Natural killer cell (primary cell): ENCODE measurements around the gene GORASP2. TPM values are rescaled to one million over a fixed set of nuclear protein-coding genes. Genes with fewer than 3 reads are reported as not detected.

Source experiments
- ATAC-seq, 3 donors: fragments of 150-1000 bp in 2 of 3; fragments of 200-7000 bp in 1 of 3; cut with Tn5 transposase; 1 replicate in 1 of 3; 2 replicates in 2 of 3; pipeline ENCODE4 v1.10.0; 2021; ENCODE audit warnings: mild to moderate bottlenecking in 2 of 3, moderate library complexity in 2 of 3
- DNase-seq, 2 donors: peaks; one replicate each; pipeline versions ENCODE4 v3.0.0 to v3.0.0-alpha.2; 2013 to 2021; ENCODE audit warnings: mixed read lengths in 1 of 2
- H3K27ac ChIP-seq: one replicate; pipeline ENCODE4 v1.5.1; 2013; ENCODE audit warnings: mild to moderate bottlenecking, low read length
- H3K27me3 ChIP-seq: one replicate; pipeline ENCODE4 v1.6.1; 2013; ENCODE audit warnings: low read length; ENCODE audit not compliant: control insufficient read depth, insufficient read depth
- H3K36me3 ChIP-seq: one replicate; pipeline ENCODE4 v1.6.1; 2013; ENCODE audit warnings: low read length; ENCODE audit not compliant: control insufficient read depth, insufficient read depth
- H3K4me1 ChIP-seq: one replicate; pipeline ENCODE4 v1.6.1; 2013; ENCODE audit warnings: low read length; ENCODE audit not compliant: control insufficient read depth, insufficient read depth
- H3K4me3 ChIP-seq: one replicate; pipeline ENCODE4 v1.5.1; 2013; ENCODE audit warnings: low read length
- H3K9me3 ChIP-seq: one replicate; pipeline ENCODE4 v1.6.1; 2013; ENCODE audit warnings: low read length; ENCODE audit not compliant: control insufficient read depth, insufficient read depth
- H3K27ac Mint-ChIP-seq, 2 donors: one replicate each; pipeline ENCODE4 v1.8.0; 2022; ENCODE audit warnings: mild to moderate bottlenecking in 2 of 2, mixed read lengths in 2 of 2, moderate library complexity in 1 of 2
- H3K27me3 Mint-ChIP-seq, 2 donors: one replicate each; pipeline ENCODE4 v1.8.0; 2022; ENCODE audit warnings: low read depth in 2 of 2, mixed read lengths in 2 of 2
- H3K36me3 Mint-ChIP-seq: one replicate; pipeline ENCODE4 v1.8.0; 2022; ENCODE audit warnings: mixed read lengths
- H3K4me1 Mint-ChIP-seq, 2 donors: one replicate each; pipeline ENCODE4 v1.8.0; 2022; ENCODE audit warnings: mixed read lengths in 2 of 2
- H3K4me3 Mint-ChIP-seq: one replicate; pipeline ENCODE4 v1.8.0; 2022; ENCODE audit warnings: mild to moderate bottlenecking, moderate library complexity, mixed read lengths
- H3K9me3 Mint-ChIP-seq, 2 donors: one replicate each; pipeline ENCODE4 v1.8.0; 2022; ENCODE audit warnings: mixed read lengths in 2 of 2
- CTCF ChIP-seq: fragments of 200-600 bp; IDR thresholded peaks from one replicate; pipeline ENCODE4 v1.8.0; 2022; ENCODE audit warnings: antibody characterized with exemption
- WGBS: methylation state at CpG from one replicate; pipeline ENCODE4 v1.1.7; 2013; ENCODE audit warnings: missing lambda C conversion rate; ENCODE audit not compliant: insufficient coverage; 5-methylcytosine and 5-hydroxymethylcytosine counted together
- intact Hi-C: fragments of 100-400 bp; cut with micrococcal nuclease; formaldehyde crosslinking; loops from one replicate; pipeline ENCODE4 v1.14.2; 2022
- total RNA-seq, 4 donors: library from RNA; stranded (reverse); fragments of 120-200 nt in 1 of 4; gene quantifications; one replicate each; pipeline versions ENCODE4 v1.2.3 to v1.2.4, GENCODE V29; 2013 to 2022

GORASP2 gene
- total RNA-seq, 3 donors from 2014 or later (not counting 1 experiment from before 2014, with no cell fraction given) = 75.3 to 94.5 (median 80.3) TPM

GRCh38 chr2:170975943-170976270 is 46.9 kb downstream of the GORASP2 start:
- H3K9me3 Mint-ChIP-seq = no peaks in the 10 kb centered on the region
- H3K4me1 Mint-ChIP-seq = peaks cover 11 to 13% of the 10 kb centered on the region in 2 donors
- no peak overlapping the region for H3K4me3 Mint-ChIP-seq
- no peaks in the 10 kb centered on the region for H3K9me3 ChIP-seq
- DNase-seq (no peak), ATAC-seq (no peak)
- no peaks in the 10 kb centered on the region for H3K27me3 ChIP-seq
- WGBS = 54% methylated on average over 4 of the region's 4 CpGs
- no peaks in the 10 kb centered on the region for H3K36me3 Mint-ChIP-seq
- H3K27ac ChIP-seq = no peak overlapping the region
- no peaks in the 10 kb centered on the region for H3K36me3 ChIP-seq
- no peak for TF ChIP-seq CTCF
- peaks cover 0 to 18% of the 10 kb centered on the region in 2 donors for H3K27me3 Mint-ChIP-seq
- H3K4me1 ChIP-seq = peaks cover 11% of the 10 kb centered on the region
- no peak overlapping the region for H3K27ac Mint-ChIP-seq
- H3K4me3 ChIP-seq = no peak overlapping the region
- intact Hi-C loops = loop anchor here (10.0 kb wide), 1 partner anchor 269 kb away; no protein-coding TSS in a partner anchor

DNA sequence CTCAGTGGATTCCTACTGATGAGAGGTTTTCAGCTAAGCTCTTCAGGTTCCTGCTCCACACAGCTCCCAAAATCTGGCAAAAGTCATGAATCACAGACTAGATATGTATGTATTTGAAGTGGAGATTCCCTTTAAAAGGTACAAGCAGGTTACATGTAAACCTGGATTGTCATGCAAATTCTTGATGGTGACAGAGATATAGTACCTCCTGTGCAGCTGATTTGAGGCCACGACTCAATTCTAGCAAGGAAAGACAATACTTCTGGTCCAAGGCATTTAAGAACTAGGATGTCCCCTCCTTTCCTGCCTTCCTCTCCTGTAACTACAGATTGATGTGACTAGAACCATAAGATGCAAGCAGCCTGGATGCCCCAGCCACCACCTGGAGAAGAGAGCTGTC is 55.0 kb downstream of the GORASP2 start:
- Mint-ChIP-seq H3K36me3 (no peaks in the 10 kb centered on the region), H3K9me3 (no peaks in the 10 kb centered on the region), H3K4me1 (no peaks in the 10 kb centered on the region), H3K4me3 (no peak overlapping the region), H3K27me3 (peaks cover 0 to 13% of the 10 kb centered on the region in 2 donors), H3K27ac (no peak overlapping the region)
- Histone ChIP-seq H3K27me3 (no peaks in the 10 kb centered on the region), H3K36me3 (no peaks in the 10 kb centered on the region), H3K27ac (no peak overlapping the region), H3K9me3 (no peaks in the 10 kb centered on the region), H3K4me3 (no peak overlapping the region), H3K4me1 (no peaks in the 10 kb centered on the region)
- 47% methylated on average over 1 of the region's 1 CpG for WGBS
- no peak for ATAC-seq
- DNase-seq = no peak
- intact Hi-C loops = no loop called here
- no peak for TF ChIP-seq CTCF

- no peaks in the 10 kb centered on the region for H3K4me1 Mint-ChIP-seq
- H3K4me3 Mint-ChIP-seq = no peak overlapping the region
- intact Hi-C loops = no loop called here
- WGBS = 94% methylated on average over 5 of the region's 5 CpGs
- H3K27ac ChIP-seq = no peak overlapping the region
- H3K4me1 ChIP-seq = no peaks in the 10 kb centered on the region
- TF ChIP-seq CTCF = no peak
- ATAC-seq (no peak), DNase-seq (no peak)
- H3K27ac Mint-ChIP-seq = no peak overlapping the region
- peaks cover 0 to 3% of the 10 kb centered on the region in 2 donors for H3K27me3 Mint-ChIP-seq
- no peaks in the 10 kb centered on the region for H3K36me3 Mint-ChIP-seq
- H3K9me3 ChIP-seq = no peaks in the 10 kb centered on the region
- H3K4me3 ChIP-seq = no peak overlapping the region
- H3K9me3 Mint-ChIP-seq = no peaks in the 10 kb centered on the region
- no peaks in the 10 kb centered on the region for H3K27me3 ChIP-seq
- no peaks in the 10 kb centered on the region for H3K36me3 ChIP-seq
These were observed 56.4 kb downstream of the GORASP2 start for GRCh38 chr2:170985407-170985806.

DNA sequence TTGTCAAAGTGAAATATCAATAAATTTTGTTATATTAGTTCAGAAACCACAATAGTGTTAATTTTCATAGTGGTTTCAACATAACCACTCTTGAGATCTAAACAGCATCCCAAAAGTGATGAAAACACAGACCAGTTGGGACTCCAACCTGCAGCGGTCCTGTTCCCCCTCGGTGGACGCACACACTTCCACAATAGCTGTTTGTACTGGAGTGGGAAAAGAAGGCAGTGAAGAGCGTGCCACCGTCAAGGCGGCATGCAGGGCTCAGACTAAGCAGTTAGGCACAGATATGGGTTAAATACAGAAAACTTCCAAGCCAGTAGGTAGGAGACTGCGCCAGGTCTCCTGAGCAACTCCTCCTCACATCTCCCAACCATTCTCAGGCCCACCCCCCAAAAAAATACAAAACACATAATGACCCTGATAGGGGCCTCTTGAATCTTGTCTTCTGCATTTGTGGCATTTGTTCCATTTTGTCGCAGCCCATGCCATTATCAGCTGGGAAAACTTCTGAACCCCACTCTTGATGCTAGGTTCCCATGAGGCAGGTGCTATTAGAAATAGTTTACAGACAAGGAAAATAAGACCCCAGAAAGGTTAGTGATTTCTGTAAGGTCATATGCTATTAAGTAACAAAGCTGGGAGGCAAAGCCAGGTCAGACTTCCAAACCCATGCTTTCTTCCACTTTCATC is 57.7 kb downstream of the GORASP2 start:
- Histone ChIP-seq H3K9me3 (no peaks in the 10 kb centered on the region), H3K4me3 (no peak overlapping the region), H3K27ac (no peak overlapping the region), H3K4me1 (no peaks in the 10 kb centered on the region), H3K36me3 (peaks cover 7% of the 10 kb centered on the region), H3K27me3 (no peaks in the 10 kb centered on the region)
- no peaks in the 10 kb centered on the region for H3K36me3 Mint-ChIP-seq
- H3K27me3 Mint-ChIP-seq = no peaks in the 10 kb centered on the region
- H3K9me3 Mint-ChIP-seq = no peaks in the 10 kb centered on the region
- no peak overlapping the region for H3K4me3 Mint-ChIP-seq
- whole genome bisulfite sequencing = 96% methylated on average over 8 of the region's 8 CpGs
- no peaks in the 10 kb centered on the region for H3K4me1 Mint-ChIP-seq
- no peak overlapping the region for H3K27ac Mint-ChIP-seq
- TF ChIP-seq CTCF = no peak
- no peak for ATAC-seq
- DNase-seq = no peak
- intact Hi-C loops = no loop called here
